BJ (cell line): Measurements from ENCODE around the gene SPAG5. TPM values are rescaled to one million over a fixed set of nuclear protein-coding genes. Genes with fewer than 3 reads are reported as not detected.

Experiments used
- CTCF ChIA-PET: fragments of 350-600 bp; formaldehyde crosslinking; extraction: SDS; loops from one replicate; lab custom pipeline; 2021; ENCODE audit warnings: antibody characterized with exemption, inconsistent platforms; lab: Yijun Ruan, JAX
- POLR2A ChIA-PET: fragments of 300-600 bp; sonication (Branson Sonifier 250); formaldehyde crosslinking; extraction: SDS; loops from one replicate; lab custom pipeline; 2021; ENCODE audit warnings: antibody characterized with exemption; lab: Charles Lee
- DNase-seq: peaks from one replicate; pipeline ENCODE4 v3.0.0-alpha.2; 2011; ENCODE audit warnings: low read depth
- H3K27me3 ChIP-seq: 2 replicates; pipeline ENCODE4 v1.6.0; 2011; ENCODE audit warnings: low read length; ENCODE audit not compliant: control insufficient read depth, insufficient read depth
- H3K36me3 ChIP-seq: 2 replicates; pipeline ENCODE4 v1.5.1; 2011; ENCODE audit warnings: low read length; ENCODE audit not compliant: control insufficient read depth, insufficient read depth
- H3K4me3 ChIP-seq: 2 replicates; pipeline ENCODE4 v1.5.1; 2011; ENCODE audit warnings: low read depth, mild to moderate bottlenecking, control low read depth, low read length
- CTCF ChIP-seq: IDR thresholded peaks from 2 replicates; pipeline ENCODE4 v1.5.1; 2011; ENCODE audit warnings: low read depth, mild to moderate bottlenecking, control low read depth, inconsistent platforms, low read length, moderate library complexity; ENCODE audit not compliant: insufficient read depth
- polyA plus RNA-seq: library from polyadenylated mRNA; depleted of rRNA; stranded (reverse); fragments of >200 nt; gene quantifications from 2 replicates; pipeline ENCODE4 v1.2.3, GENCODE V29; 2011

The SPAG5 gene
- polyA plus RNA-seq, 1 experiment, result 41.3 TPM

- DNase-seq, result no peak
- ChIA-PET POLR2A (no interaction called here), CTCF (interaction anchor here (0.6 to 6.4 kb wide), 18 partner anchors 11 to 131 kb away, joined by 3 to 45 read pairs (median 4); partner anchors contain the start of genes ALDOC and PIGS)
- no peak for TF ChIP-seq CTCF
- no peaks in the 10 kb centered on the region for H3K27me3 ChIP-seq
- H3K36me3 ChIP-seq, result peaks cover 6% of the 10 kb centered on the region
- no peak overlapping the region for H3K4me3 ChIP-seq
These were observed 51.7 kb downstream of the SPAG5 start for GRCh38 chr17:28547096-28547622.

GRCh38 chr17:28545787-28546415 is 52.9 kb downstream of the SPAG5 start:
- ChIA-PET POLR2A (interaction anchor here (0.6 kb wide), 1 partner anchor 13 kb away, joined by 3 read pairs; no protein-coding TSS in a partner anchor), CTCF (interaction anchor here (0.9 to 6.4 kb wide), 8 partner anchors 10 to 129 kb away, joined by 3 to 45 read pairs (median 5); partner anchors contain the start of gene PIGS)
- DNase-seq, result no peak
- no peak overlapping the region for H3K4me3 ChIP-seq
- TF ChIP-seq CTCF, result no peak
- H3K27me3 ChIP-seq, result no peaks in the 10 kb centered on the region
- H3K36me3 ChIP-seq, result peaks cover 6% of the 10 kb centered on the region

- Histone ChIP-seq H3K27me3 (no peaks in the 10 kb centered on the region), H3K36me3 (peaks cover 6% of the 10 kb centered on the region), H3K4me3 (no peak overlapping the region)
- CTCF ChIA-PET, result interaction anchor here (1.6 kb wide), 1 partner anchor 68 kb away, joined by 4 read pairs; no protein-coding TSS in a partner anchor
- TF ChIP-seq CTCF, result no peak
- no peak for DNase-seq
- POLR2A ChIA-PET, result no interaction called here
These were observed 53.7 kb downstream of the SPAG5 start for GRCh38 chr17:28545141-28545503.

- TF ChIP-seq CTCF, result no peak
- H3K4me3 ChIP-seq, result no peak overlapping the region
- peaks cover 6% of the 10 kb centered on the region for H3K36me3 ChIP-seq
- no peaks in the 10 kb centered on the region for H3K27me3 ChIP-seq
- ChIA-PET CTCF (interaction anchor here (1.6 kb wide), 1 partner anchor 69 kb away, joined by 4 read pairs; no protein-coding TSS in a partner anchor), POLR2A (no interaction called here)
- no peak for DNase-seq
These were observed 54.3 kb downstream of the SPAG5 start for GRCh38 chr17:28544402-28545140.

GRCh38 chr17:28541439-28541838 is 57.4 kb downstream of the SPAG5 start:
- DNase-seq, result no peak
- no peak for TF ChIP-seq CTCF
- ChIA-PET POLR2A (no interaction called here), CTCF (interaction anchor here (0.6 to 8.5 kb wide), 8 partner anchors 10 to 812 kb away, joined by 3 to 155 read pairs (median 4); partner anchors contain the start of gene PIGS)
- Histone ChIP-seq H3K36me3 (no peaks in the 10 kb centered on the region), H3K27me3 (peaks cover 2% of the 10 kb centered on the region), H3K4me3 (no peak overlapping the region)
